ENCODE measurements around the gene ACVR1.

DNA sequence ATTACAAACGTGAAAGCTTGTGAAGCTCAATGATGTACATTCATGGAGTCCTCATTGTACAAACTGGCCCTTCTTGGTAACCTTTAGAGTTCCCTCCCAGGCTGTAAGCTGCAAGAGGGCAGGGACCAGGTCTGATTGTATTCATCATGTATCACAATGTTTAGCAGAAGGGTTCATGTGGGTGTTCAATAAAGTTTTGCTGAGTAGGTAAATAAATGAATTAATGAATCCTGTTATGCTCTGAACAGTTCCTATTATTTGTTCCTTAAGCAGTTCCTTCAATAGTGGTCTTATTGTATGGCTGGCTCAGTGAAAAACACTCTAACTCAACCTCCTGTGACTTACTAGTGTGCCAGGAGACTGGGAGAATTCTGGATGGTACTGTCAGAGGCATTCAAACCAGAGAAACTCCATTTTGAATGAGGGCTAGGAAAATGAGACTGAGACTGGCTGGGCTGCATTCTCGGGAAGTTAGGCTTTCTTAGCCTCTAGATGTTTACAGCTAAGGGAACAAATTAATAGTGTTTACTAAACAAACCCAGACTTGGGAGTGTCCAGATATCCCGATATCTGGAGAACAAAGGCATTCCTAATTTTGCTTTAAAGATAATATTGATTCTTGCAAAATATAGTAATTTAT is 1.8 kb upstream of the ACVR1 start:
- no peak for TF ChIP-seq CTCF (IDR thresholded peaks at IDR 0.05)
- no peak for TF ChIP-seq ZFX (IDR thresholded peaks at IDR 0.05; ENCODE audit: borderline replicate concordance)

Data from 22Rv1 (cell line).